Muscle of arm (tissue), 12 donors: ENCODE measurements around the gene FUNDC2. TPM values are rescaled to one million over a fixed set of nuclear protein-coding genes. Genes with fewer than 3 reads are reported as not detected.

ENCODE experiments used
- DNase-seq: peaks from one replicate; pipeline ENCODE4 v3.0.0-alpha.2; 2013
- polyA plus RNA-seq, 12 donors: library from polyadenylated mRNA; unstranded; fragments of 120-200 nt; gene quantifications; one replicate each; pipeline ENCODE4 v1.2.1, GENCODE V29; 2013; ENCODE audit not compliant: insufficient read length in 12 of 12

Gene FUNDC2
- polyA plus RNA-seq, 12 donors: 97.6 to 157 (median 139) TPM; not detected in 1

DNA sequence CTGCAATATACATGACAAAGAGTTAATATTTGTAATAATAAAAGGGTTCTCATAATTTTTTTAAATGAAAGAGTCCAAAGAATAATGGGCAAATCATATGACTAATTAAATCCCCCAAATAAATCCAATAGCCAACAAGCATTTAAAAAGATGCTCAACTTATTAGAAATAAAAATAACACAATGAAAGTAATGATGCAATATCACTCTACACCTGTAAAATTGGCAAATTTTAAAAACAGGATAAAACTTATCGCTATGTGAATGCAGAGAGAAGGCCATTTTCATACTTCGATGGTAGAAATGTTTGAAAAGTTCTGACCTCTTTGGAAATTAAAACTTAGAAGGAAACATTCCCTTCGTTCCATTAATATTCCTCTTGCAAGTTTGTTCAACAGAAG, 6.1 kb upstream of the FUNDC2 start:
- DNase-seq: no peak

DNA sequence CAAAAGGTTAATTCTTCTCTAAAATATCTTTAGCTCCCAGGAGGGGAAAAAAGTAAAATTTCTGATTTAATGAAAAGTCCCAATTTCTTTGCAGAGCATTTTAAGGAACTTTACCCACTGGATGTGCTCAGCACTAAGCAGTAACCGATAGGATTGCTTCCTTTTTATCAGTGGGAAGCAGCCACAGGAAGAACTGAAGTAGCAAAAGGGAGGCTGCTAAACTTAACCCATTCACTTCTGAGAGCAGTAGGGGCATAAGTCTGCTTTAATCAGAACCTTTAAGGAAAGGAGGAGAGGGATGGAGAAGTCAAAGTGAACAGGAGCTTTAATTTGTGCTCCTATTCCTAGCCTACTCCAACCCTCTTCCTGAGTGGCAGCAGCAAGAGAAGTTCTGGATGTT, 4.1 kb upstream of the FUNDC2 start, which contains the start of gene F8:
TSS of gene F8 (minus strand) at position 139 of the 400 bp plus-strand sequence. CDS start 171 bp downstream, outside the sequence.
- no peak for DNase-seq

DNA sequence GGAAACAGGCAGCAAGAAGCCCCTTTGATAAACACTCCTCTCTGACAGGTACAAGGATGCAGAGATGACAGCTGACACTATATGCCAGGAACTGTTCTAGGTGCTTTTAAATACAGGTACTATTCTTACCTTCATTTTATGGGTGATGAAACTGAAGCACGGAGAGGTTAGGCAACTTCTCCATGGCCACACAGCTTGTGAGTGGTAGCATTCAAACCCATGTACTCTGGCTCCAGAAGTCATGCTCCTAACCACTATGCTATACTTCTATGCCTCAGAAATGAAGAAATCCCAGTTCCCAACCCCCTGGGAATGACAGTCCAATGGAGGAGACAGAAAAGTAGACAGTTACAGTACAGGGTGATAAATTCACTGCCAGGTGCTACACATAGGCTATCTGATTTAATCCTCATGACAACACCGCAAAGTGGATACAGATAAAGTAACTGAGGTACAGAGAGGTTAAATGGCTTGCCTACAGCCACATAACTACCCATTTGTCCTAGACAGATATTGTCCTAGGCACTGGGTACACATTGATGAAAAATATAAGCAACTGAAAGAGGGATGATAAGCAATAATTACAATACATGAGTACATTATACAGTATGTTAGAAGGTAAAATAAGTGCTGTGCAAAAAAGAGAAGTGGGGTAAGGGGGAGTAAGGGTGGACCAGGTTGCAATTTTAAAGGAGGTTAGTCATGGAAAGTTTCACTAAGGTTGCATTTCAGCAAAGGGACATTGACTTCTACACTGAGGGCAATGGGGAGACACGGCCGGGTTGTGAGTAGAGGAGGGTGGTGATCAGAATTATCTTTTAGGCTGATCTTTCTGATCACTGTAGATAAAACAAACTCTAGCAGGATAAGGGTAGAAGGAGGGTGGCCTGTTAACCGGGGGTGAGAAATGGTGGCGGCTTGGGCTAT, 2.5 kb upstream of the FUNDC2 start:
- no peak for DNase-seq

DNA sequence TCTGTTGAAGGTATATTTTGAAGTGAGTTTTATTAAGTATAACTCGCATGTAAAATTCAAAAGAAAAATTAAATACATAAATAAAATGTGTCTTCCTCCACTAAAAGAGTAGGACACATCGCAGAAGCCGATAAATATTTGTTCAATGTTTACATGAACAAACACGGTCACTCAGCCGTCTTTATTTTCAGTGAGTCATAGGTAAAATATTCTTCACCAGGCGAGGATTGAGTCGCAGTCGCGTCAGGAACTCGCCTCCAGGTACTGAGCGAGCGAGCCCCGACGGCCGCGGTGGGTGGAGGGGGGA, 271 bp upstream of the FUNDC2 start:
- DNase-seq: no peak

DNA sequence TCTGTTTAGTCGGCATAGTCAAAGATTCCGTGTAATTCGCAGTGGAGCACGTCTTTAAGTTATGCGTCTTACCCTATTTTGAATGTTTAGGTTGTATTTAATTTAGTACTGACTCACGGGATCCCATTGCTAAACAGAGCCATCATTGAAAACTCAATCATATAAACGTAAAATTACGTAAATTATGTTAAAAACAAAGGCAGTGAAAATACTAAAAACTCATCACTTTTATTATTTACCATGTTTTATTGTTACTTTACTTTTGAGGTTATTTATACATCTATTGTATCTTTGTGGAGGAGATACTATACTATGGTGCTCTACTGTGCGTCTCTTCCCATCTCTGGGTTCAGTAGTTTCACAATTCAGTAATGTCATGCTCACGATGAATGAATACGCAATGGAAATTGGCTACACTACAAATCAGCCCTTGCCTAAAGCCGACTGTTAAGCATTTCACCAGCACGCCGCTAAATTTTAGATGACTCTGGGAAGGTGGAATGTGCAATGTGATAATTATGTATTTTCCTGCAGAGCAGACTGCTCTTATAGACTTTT, 944 bp downstream of the FUNDC2 start:
- peak; percentile 68 for DNase-seq

DNA sequence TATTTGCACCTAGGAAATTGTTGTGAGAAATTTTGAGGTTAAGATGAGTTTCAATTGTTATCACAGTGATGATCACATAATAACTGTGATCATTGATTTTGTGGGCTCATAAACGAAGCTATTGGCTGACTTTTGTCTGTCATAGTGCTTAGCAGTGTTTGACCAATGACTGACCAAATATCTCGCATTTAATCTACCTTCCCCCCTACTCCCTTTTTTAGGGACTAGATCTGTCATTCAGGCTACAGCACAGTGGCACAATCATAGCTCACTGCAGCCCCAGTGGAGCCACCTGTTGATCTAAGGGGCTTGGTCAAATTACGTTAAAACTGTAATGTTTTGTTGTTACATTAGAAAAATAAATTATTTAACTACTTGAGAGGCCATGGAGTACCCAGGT, 1.5 kb downstream of the FUNDC2 start:
- no peak for DNase-seq

DNA sequence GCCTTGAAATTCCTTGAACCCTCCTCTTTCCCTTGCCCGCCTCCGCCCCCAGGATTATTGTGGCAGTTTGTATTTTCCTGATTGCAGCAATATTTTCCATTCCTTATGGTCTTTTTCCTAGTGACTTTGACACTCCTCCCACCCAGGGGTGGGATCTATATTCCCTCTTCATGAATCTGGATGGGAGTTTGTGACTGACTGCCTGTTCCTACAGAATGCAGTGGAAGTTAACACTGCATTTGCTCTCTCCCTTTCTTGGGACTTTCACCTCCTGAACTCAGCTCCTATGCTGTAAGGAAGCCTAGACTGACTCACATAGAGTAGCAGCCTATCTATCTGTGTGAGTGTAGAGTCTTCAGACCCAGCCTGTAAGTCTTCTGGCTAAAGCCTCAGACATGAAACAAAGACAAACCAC, 2.2 kb downstream of the FUNDC2 start:
- peak; percentile 15 for DNase-seq

DNA sequence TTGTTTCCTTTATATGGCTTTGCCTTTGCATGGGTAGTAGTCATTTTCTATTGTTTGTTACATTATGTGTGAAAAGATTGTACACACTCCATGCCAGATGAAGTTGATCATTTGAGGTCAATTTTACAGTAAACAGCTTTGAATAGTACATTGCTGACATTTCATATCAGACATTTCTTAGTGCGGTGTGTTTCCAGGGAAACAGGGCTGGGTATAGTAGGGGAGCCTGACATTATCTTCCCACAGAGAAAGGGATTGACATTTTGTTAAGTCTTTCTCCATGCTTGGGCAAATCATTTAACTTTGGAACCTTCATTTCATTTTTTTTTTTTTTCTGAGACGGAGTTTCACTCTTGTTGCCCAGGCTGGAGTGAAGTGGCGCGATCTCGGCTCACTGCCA, 5.0 kb downstream of the FUNDC2 start:
- DNase-seq: no peak

DNA sequence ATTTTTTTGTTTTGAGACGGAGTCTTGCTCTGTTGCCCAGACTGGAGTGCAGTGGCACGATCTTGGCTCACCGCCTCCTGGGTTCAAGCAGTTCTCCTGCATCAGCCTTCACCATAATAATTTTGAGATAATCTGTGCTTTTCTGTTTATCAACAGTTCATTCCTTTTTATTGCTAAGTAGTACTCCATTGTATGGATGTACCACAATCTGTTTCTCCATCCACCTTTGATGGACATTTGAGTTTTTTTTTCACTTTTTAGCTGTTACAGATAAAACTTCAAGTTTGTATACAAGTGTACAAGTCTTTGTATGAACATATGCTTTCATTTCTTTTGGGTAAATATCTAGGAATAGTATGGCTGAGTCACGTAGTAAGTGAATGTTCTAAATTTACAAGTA, 9.0 kb downstream of the FUNDC2 start:
- no peak for DNase-seq

DNA sequence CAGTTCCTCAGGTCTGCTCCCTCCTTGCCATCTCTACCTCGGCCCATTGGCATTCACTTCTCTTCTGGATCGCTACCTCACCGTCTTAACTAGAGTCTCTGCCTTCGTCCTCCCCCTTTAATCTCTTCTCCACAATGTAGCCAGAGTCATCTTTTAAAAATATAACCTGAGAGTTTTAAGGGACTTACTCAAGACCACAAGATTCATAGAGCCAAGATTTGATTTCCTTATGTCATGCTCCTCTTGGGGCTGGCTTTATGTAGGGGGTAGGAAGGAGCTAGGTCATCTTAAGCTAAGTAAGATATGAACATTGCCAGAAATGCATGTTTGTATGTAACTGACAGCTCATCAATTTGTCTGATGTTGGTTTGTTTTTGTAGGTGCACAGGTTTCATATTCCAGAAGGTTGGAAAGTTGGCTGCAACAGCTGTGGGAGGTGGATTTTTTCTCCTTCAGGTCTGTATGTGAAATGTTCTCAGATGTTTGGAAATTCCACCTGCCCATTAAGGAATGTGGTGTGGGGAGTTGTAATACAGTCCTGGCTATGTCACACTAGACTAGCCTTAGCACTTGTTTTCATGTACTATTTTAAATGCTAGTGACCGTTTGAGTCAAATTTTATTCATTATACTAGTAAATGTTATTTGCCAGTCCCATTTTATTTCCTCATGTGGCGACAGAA, 19.6 kb downstream of the FUNDC2 start:
- no peak for DNase-seq

DNA sequence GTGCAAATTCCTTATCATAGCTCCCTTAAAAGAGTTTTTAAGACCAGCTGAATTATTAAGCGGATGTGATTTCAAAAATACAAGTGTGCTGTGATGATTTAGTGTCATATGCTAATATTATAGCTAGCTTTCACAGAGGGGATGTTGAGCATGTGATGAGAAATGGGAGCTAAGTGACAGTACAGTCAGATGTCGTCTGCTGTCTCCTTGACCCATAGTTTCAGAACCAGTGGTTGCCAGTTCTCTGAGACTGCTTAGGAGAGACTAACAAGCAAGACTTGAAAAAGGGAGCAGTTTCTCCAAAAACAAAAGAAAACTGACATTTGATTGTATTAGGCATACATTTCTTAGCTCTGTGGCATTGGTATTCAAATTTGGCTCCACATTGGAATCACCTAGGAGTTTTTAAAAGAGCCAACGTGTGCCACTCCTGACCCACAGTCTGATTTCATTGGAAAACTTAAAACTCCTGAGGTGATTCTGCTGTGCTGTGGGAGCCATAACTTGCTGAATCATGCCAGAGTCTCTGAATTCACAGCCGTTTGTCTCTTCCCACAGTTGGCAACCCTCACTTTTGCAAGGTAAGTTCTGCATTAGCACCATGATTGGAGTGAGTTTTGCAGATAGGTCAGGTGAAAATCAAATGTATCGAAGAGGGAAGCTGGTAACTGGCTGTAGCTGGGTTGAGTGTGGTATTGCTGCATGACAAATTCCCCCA, 20.3 kb downstream of the FUNDC2 start:
- DNase-seq: no peak

DNA sequence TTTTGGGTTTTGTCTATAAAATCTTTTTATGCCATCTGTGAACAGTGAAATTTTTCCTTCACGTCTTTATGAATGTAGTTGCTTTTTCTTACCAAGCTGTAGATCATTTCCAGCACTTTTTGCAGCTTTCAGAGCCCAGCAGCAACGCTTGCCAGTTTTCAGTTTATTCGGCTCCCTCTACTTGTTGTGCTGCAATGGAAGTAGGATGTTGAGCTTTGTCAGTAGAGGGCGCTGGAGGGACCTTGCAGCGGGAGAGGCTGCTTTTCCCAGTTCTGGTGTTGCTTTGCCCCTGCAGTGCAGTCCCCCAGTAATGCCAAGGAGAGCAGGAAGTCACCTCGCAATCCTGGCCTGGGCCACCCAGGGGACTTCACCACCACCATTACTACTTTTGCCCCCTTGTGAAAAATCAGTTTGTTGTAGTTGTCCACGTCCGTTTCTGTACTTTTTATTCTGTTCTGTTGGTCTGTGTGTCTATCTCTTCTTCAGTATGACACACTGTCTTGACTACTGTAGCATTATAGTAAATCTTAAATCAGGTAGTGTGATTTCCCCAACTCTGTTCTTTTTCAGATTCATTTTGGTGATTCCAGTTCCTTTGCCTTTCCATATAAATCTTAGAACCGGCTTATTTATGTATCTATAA, 22.5 kb downstream of the FUNDC2 start:
- DNase-seq: peak; percentile 15

DNA sequence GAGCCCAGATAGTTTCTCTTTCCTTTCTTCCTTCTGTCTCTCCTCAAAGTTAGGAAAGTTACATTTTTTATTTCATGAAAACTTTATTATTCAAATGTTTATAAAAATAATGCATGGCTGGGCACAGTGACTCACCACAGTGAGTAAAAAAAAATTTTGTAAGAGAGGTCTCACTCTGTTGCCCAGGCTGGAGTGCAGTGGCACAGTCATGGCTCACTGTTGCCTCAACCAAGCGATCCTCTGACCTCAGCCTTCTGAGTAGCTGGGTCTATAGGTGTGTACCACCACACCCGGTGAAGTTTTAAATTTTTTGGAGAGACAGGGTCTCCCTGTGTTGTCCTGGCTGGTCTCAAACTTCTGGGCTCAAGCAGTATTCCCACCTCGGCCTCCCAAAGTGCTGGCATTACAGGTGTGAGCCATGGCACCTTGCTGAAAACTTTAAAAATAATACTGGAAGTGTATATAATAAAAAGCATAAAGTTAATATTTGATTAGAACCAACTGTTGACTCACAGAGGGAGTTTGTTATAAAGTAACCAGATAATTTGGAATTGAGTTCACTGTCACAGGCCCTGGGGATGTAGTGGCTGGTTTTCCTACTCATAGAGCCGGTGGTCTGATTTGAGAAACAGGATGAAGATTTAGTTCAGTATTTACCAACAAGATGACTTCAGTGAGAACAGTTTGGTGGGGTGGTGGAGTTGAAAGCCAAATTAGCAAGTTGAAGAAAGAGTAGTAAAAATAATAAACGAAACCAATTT, 26.3 kb downstream of the FUNDC2 start:
- DNase-seq: no peak

DNA sequence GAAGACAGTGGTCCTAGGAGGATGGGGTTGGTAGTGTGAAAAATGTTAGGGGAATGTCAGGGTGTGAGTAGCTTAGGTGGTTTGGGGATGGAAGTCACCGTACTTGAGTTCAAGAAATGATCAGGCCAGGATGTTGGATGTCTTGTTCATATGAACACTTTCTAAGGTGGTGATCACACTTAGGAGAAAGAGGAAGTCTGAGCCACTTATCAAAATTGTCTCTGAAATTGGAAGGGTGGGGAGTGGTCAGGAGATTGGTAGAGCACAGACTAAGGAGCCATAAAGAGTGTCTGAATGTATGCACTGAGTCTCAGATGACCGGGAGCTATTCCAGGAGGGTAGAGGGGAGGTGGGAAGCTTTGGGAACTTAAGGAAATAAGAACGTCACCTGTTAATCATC, 27.0 kb downstream of the FUNDC2 start:
- DNase-seq: no peak

DNA sequence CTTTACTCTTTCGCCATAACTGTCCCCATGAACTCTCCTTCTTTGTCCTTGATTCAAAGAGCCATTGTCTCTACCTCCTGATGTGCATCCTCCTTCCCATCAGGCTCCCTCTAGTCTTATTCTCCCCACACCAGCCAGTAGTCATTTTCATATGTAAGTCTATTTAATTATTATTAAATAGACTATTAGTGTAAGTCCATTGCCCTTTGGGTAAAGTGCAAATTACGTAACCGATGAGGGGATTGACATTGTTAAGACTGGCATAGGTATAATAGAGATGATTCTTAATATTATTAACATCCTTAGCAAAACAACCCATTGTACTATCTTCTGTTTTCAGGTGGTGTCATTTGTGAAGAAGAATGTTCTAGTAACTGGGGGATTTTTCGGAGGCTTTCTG, 27.6 kb downstream of the FUNDC2 start:
- no peak for DNase-seq

DNA sequence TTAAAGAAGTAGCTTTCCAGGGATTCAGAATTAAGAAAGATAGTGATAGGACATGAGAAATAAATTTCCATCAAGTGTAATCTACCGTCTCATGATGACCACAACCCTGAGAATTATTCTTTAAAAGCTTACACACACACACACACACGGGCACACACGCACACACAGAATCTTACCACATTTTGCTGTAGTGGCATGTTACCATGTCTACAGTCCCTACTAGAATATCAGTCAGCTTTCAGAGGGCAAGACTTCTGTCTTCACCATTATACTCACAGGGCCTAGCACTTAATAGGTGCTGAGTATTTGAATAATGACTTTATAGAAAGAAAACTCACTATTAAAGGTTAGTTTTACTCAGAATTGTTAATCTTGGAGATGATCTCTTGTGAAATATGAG, 28.9 kb downstream of the FUNDC2 start:
- no peak for DNase-seq

DNA sequence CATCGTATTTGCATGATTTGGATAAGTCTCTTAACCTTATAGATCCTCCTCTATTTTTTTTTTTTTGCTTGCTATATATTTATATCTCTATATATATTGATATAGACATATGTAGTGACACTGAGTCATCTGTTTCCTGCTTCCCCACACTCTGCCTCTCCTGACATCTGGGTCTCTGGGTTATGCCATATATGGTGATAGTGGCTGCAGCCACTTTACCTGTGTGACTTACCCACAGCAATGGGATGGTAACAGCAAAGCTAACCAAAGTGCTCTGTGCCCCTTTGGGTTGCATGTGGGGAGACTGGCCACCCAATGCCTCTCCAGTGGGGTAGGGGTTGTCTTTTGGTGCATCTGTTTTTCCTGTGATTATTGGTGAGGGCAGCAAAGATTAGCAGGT, 29.8 kb downstream of the FUNDC2 start:
- DNase-seq: no peak

DNA sequence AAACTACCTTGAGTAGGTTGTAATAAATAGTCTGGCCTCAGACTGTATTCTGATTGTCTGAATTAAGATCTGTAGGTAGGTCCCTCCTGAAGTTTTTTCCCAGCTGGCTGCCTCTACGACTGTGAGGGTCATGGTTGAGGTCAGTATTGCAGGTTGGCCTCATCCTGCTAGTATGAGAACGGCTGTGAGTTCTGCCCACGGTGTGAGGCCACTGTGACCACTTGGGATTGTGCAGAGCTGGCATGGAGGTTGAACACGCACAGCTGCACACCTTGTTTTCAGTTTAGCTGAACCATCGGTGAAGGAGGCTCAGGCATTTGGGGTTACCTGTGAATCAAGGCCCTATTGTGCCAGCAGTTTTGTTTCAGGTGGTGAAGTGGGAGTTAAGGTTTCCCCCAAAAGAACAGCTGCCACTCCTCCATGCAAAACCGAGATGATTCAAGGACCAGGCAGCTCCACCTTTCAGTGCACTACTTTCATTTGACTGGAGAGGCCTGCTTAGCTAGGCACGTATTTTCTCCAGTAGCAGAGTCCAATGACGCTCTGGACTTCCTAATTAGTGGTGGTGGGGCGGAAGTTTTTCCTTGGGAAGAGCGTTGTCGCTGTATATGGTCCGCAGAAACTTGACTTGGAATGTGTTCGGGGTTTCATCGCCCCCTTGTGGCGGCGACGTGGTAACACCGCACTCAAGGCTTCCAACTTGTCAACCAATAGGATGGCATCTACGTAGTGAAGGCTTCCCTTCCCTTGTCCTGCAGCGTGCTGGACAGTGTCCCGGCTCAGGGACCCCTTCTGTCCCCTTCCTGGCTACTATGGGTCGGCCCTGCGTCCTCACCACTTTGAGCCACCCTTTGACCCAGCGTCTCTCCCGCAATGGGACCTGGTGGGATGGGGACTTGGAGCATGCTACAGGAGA, 30.5 kb downstream of the FUNDC2 start:
- peak; percentile 70 for DNase-seq

DNA sequence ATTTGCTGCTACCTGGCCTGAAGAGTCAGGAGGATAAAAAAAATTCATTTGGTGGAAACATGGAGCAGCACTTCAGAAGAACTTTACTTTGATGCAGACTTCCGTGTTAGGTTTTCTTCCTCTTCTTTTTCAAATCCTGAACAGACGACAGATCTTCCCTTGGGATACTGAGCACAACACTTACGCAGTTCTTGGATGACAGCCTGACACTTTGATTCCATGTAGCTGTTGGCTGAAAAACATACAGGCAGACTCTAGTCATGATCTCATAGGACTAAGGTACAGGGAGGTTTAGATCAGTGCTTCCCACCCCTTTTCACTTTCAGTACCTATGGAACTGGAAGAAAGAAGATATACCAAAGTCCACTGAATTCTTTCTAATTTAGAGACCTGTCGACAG, 35.1 kb downstream of the FUNDC2 start:
- DNase-seq: no peak
